HG02973 (cell line): Measurements from ENCODE around the gene PPCDC.

ENCODE experiments used
- ATAC-seq: cut with Tn5 transposase; IDR thresholded peaks from one replicate; pipeline ENCODE4 v1.9.1; 2021; ENCODE audit warnings: moderate library complexity; ENCODE audit not compliant: unreplicated experiment

The PPCDC gene

DNA sequence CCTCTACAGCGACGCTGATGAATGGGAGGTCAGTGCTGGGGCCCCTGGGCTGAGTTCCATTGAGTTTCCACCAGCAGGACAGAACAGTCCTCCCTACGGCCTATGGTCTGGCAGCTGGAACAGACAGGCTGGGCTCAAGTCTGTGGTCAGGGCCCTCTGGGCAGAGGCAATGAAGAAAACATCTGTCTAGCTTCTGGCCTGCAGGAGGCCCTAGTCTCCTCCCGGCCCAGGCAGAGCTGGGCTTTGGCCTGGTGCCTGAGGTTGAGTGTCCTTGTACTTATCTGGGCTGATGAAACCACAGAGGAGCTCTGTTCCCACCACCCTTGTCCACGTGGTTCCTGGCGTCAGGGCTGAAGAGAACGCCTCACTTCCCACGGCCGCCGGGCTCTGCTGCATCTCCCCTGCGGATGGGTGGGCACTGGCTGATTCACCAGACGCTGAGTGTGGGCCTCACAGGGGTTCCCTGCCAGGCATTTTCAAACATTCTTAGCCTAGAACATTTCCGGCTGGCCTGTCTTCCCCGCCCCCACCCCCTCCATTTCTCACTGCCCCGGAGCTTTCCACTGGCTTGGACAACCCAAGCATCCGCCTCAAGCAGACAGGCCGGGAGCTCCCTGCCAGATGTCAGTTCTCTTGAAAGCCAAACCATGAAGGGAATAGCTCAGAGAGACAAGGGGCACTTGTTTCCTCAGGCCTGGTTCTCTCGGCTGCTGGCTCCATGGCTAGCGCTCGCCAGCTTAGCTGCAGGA is 20.3 kb downstream of the PPCDC start:
- peak; percentile 28 for ATAC-seq

DNA sequence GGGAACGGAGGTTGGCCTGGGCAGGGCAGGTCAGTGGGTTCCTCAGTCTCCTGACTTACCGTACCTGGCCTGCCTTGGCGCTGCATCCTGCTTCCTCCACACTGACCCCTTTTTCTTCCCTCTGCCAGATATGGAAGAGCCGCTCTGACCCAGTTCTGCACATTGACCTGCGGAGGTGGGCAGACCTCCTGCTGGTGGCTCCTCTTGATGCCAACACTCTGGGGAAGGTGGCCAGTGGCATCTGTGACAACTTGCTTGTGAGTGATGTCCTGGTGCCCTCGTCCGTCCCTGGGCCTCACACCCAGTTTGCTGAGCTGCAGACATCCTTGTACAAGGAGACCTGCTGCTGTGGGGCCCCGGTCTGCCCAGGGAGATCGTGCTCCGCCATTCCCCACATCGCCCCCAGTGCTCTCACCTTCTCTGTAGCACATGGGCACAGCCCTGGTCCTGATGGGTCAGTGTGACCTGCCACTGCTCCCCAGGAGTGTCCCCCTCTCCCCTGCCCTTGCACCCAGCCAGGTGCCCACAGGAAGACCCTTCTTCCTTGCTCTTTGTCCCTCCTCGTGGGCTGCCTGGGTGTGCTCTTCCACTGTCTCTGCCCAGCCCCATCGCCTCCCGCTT is 21.0 kb downstream of the PPCDC start:
- no peak for ATAC-seq

DNA sequence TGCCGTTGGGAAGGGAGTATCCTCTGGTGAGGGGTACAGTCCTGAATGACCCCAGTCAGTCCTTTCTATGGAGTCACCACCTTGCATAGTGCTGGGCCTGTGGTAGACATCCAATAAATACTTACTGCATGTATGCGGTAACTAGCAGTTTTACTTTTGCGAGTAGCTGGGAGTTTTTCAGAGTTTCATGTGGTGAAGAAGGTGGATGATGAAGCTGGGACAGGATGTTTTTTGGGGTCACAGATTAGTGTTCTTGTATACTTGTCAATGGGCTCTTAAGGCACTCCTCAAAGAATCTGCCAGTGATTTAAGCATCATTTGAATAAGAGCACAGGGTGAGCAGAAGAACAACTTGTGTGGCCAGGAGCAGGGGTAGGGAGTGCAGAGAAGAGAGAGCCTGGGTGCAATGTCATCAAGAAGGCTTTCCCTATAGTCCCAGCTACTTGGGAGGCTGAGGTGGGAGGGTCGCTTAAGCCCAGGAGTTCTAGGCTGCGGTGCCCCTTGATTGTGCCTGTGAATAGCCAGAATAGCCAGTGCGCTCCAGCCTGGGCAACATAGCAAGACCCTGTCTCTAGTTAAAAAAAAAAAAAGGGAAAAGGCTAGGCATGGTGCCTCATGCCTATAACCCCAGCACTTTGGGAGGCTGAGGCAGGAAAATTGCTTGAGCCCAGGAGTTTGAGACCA is 22.1 kb downstream of the PPCDC start:
- ATAC-seq, result no peak

DNA sequence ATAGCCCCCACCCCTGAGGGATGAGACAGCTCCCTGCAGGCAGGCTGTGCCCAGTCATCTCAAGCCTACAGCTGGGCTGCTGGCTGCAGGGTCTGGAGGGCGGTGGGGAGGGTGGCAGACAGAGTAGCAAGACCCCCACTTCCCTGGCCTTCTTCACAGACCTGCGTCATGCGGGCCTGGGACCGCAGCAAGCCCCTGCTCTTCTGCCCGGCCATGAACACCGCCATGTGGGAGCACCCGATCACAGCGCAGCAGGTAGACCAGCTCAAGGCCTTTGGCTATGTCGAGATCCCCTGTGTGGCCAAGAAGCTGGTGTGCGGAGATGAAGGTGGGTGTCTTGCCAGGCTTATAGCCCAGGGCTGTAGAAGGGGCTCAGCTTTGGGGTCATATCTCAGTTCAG is 25.0 kb downstream of the PPCDC start:
- no peak for ATAC-seq

DNA sequence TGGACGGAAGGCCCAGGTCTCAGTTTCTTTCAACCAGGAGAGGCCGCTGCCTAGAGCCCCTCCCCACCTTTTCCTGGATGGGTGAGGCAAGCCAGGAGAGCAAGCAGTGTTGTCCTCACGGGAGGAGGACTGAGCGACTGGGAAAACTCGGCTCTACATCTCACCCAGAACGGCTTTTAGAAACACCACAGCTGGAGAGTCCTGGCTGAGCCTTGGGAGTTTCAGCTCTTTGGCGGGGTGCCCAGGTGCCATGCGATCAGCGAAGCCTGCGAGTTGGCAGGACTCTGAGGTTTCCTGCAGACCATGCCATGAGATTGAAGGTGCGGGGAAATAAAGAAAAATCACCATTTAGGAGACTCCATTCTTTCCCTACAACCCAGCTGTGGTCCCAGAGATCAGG is 26.0 kb downstream of the PPCDC start:
- no peak for ATAC-seq

DNA sequence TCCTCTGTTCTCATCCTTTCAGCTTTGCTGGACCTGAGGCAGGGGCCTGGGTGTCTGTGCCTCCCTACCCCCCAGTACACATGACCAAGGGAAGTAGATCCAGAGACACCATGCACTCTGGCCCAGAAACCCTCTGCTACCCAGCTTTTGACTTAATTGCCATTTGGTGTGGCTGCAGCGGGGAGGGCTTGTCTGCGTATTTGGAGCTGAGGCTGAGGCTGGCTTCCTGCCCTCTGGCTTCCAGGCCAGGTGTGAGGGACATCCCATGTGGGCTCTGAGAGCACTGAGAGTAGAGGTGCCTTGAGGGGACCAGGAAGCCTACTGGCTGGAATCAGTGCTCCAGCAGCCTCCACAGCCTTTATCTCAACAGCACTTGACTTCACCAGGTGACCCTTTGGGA is 26.9 kb downstream of the PPCDC start:
- ATAC-seq, result no peak

DNA sequence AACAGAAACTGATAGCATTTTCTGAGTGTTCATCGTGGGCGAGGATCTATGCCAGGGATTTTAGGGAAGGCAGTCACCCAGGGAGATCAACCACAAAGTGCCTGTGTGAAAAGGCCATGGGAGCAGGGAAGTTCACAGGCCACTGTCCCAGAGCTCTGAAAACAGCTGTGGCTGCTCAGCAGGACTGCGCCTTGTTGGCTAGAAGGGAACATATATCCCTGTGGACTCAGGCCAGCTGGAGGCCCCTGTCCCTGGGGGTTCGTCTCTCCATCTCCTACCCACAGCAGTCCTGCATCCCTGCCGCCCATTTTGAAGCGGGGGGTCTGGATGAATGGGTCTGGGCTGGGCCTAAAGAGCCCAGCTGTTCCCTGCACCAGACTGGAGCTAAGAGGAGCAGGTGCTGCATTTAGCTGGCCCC is 27.8 kb downstream of the PPCDC start:
- no peak for ATAC-seq

DNA sequence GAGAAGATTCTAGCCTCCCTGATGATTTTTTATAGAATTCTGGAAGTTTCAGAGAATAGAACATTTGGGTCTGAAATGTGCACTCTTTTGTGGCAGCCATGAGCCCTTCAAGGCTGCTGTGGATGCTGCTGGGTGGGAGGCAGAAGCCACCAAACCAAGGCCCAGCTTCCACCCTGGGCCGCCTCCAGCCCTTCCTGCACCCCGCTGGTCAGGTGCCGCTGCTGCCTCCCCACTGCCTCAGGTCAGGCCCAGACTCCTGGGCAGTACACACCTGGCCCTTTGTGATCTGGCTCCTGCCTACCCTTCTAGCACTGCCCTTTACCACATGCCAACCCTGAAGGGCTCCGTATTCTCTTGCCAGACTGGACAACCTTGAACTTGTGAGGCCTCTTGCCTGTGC is 28.3 kb downstream of the PPCDC start:
- ATAC-seq, result no peak

DNA sequence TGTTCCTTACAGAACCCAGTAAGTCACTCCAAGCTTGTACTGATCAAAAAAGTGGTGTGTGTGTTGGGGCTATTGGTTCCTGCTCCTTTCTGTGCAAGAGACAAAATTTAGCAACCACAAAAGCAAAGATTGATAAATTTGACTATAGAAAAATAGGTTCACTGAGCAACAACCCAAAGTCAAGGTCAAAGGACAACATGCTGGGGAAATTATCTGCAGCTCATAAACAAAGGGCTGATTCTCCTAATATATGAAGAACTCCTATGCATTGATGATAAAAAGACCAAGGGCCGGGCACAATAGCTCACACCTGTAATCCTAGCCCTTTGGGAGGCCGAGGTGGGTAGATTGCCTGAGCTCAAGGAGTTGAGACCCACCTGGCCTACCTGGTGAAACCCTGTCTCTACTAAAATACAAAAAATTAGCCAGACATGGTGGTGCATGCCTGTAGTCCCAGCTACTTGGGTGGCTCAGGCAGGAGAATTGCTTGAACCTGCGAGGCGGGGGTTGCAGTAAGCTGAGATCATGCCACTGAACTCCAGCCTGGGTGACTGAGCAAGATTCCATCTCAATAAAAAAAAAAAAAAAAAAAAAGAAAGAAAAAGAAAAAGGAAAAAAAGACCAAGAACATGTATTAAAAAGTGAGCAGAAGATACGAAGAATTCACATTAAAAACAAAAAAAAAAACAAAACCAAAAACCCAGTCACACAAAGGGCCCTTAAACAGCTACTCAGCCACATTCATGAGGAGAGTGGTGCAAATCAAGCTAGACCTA is 29.8 kb downstream of the PPCDC start:
- ATAC-seq, result no peak

DNA sequence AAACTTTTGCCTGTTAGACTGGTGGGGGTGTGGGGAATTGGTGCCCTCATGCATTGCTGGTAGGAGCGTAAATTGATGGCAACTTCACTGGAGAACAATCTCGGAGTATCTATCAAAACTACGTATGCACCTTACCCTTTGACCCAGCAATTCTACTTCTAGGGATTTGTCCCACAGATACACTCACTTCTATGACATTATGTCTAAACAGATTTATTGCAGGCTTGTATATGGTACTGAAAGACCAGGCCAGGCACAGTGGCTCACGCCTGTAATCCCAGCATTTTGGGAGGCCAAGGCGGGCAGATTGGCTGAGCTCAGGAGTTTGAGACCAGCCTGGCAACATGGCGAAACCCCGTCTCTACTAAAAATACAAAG is 30.3 kb downstream of the PPCDC start:
- no peak for ATAC-seq

DNA sequence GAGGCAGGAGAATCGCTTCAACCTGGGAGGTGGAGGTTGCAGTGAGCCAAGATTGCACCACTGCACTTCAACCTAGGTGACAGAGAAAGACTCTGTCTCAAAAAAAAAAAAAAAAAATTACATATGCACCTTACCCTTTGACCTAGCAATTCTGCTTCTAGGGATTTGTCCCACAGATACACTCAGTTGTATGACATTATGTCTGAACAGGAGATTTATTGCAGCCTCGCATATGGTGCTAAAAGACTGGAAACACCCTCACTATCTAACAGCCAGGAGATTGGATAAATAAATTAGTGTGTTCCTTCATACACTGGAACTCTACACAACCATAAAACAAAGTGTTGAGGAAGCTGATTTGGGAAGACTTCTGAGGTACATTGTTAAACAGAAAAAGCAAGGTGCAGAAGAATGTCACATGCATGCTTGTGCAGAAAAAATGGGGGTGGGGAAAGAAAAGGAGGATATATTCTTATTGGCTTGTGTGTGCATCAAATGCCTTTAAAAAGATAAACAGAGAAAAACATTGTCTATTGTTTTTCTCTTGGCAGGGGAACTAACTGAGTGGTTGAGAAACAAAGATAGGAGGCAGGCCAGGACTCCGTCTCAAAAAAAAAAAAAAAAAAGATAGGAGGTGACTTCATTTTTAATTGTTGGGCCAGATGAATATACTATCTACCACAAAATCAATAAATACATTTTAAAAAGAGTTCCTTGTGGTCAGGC is 30.9 kb downstream of the PPCDC start:
- no peak for ATAC-seq

DNA sequence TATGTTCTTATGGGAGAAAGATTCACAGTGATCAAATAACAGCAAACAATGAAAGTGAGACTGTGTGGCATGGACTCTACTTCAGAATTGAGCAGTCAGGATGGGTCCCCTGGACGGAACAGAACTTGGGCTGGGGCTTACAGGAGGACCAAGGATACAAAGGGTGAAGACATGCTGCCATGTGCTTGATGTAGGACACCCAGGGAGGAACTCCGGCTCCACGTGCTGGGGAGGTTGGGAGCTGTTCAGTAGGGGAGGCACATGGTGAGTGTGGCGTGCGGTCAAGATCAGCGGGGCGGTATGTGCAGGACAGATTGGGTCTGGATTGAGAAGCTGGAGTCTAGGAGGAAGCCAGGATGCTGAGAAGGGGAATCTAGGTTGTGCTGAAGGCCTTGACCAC is 32.6 kb downstream of the PPCDC start:
- no peak for ATAC-seq

DNA sequence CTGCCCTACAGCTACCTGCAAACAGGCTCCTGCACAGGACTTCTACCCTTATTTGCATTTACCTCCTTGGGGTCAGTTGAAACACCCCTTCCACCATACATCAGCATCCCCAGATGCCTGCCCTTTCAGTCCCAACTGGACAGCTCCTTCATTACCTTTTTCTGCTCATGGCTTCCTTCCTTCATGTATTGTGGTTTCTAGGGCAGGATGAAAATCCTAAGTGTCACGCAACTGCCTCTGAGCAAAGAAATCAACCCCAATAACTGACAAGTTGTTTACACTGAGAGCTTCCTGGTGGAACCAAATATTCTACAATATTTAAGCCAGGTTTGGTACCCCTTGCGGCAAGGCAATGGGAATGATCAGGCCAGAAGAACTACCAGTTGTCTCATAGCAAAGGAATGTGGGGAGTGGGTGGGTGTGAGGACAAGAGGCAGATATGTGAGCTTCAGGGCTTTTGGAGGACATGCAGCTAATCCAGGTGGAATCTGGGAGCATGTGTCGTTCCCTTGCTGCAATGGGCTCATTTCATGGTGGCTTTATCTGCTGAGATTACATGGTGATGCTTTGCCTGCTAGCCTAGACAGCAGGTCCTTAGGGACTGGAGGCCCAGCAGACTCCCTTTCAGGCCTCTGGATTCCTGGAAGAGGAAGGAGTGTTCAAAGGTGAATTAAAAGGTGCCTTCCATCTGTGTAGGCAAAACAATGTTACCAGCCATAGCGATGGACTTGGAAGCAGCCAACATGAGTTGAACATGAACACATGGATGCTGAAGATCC is 34.9 kb downstream of the PPCDC start:
- no peak for ATAC-seq

DNA sequence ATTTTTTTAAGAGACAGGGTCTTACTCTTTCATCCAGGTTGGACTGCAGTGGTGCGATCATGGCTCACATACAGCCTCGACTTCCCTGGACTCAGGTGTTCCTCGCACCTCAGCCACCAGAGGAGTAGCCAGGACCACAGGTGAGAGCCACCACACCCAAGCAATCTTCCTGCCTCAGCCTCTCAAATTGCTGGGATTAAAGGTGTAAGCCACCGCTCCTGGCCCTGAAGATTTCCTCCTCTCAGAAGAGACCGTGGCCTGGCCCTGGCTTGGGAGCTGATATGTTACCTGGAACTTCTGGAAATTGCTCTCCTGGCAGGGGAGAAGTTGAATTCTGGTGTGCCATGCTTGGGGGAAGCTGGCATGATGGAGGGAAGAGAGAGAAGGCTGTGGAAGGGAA is 36.2 kb downstream of the PPCDC start:
- ATAC-seq, result no peak

DNA sequence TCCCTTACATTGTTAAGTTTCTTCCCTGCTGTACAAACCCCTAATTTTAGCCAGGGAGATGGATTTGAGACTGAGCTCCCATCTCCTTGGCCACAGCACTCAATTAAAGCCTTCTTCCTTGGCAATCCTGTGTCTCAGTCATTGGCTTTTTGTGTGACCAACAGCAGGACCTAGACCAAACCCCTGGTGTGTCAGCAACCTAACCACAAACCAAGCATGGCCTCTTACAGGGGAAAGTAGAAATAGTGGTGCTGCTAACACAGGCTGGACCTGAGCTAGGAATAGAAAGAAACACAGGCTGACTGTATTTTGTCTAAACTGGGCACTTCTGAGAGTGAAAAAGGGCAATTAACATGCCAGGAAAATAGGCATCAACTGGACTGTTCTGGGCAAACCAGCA is 37.9 kb downstream of the PPCDC start:
- ATAC-seq, result no peak

DNA sequence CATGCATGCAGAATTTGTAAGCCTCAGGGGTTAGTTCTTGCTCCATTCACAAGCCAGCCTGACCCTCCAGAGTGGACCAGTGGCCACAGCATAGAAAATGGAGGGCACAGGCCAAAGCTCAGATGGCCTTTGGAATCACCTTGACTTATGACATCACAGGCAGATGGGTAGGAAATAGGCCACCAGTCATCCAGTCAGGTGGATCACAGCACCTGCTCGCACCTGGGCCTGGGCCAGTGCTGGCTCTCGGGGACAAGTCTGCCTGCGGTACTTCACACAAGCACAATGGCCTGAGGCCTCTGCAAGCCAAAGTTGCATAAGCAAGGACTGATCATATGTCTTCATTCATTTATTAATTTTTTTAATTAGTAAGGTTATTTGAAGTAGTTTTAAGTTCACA is 39.3 kb downstream of the PPCDC start:
- ATAC-seq, result no peak

DNA sequence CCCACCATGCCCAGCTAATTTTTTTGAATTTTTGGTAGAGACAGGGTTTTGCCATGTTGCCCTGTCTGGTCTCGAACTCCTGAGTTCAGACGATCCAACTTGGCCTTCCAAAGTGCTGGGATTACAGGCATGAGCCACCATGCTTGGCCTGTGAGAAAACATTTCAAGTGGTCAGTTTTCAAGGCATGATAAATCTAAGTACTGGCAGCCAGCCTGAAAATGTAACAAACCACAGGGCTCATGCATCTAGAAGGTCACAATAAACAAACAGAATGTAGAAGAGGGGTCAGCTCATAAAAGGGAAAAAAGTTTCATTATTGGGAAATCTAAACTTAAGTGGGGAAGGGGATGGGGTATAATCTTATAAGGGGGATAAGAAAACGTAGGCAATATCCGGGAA is 39.9 kb downstream of the PPCDC start:
- ATAC-seq, result no peak

DNA sequence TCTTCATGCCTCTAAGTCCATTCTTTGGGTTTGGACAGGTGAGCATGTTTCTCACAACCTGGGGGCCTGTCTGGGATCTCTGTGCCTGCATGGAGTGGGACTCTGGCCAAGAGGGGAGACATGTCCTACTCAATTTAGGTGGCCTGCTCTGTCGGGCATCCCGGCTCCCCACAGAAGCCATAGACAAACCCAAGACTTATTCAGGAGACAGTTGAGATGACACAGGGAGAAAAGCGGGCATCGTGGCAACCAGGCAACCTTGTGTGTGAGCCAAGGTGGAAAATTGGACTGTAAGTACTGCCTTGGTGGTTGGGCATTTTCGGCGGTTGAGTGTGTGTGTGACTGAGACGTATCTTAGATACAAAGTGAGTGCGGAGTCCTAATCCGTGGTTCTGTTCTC is 40.5 kb downstream of the PPCDC start:
- no peak for ATAC-seq

DNA sequence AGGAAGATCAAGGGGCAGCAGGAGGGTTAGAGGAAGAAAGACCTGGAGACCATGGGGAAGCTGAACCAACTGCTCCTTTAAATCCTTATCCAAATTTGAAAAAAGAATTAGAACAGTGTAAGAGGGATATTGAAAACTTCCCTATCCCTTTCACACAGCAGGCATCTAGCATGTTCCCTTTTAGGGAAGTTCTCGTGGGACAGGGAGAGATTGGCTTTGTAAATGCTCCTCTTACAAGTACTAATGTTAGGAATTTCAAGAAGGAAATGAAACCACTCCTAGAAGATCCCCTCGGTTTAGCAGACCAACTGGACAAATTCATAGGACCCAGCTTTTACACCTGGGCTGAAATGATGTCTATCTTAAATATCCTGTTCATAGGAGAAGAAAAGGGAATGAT is 41.5 kb downstream of the PPCDC start:
- ATAC-seq, result no peak

DNA sequence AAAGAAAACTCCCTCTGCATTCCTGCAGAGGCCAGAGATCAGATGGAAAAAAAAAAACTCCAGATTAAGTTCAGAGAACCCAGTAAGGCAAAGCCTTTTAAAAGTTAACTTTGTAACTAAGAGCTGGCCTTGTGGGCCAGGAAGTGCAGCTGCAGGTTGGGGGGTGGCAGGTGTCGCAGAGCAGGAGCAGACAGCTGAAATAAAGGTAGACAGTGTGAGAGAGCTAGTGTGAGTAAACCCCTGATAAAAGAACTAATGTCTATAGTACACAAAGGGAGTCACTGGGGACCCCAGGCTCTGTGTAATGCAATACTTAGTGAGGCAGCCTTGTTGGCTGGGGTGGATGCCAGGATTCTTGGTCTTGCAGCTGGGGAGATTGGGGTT is 42.1 kb downstream of the PPCDC start:
- no peak for ATAC-seq
